Panc1 (cell line): ENCODE measurements around the gene POLN.

Source experiments
- POLR2AphosphoS5 ChIP-seq: IDR thresholded peaks from 2 replicates; pipeline ENCODE4 v1.6.1; 2012; ENCODE audit warnings: mild to moderate bottlenecking, low read depth, low read length, moderate library complexity
- SIN3A ChIP-seq: IDR thresholded peaks from 2 replicates; pipeline ENCODE4 v1.6.1; 2012; ENCODE audit warnings: low read depth, mild to moderate bottlenecking, low read length, moderate library complexity, borderline replicate concordance; ENCODE audit not compliant: insufficient read depth
- TF ChIP-seq, protein P1 (sequence below): fragments of 450-650 bp; IDR thresholded peaks from 2 replicates; pipeline ENCODE4 v1.5.1; 2017; ENCODE audit warnings: mild to moderate bottlenecking

DNA sequence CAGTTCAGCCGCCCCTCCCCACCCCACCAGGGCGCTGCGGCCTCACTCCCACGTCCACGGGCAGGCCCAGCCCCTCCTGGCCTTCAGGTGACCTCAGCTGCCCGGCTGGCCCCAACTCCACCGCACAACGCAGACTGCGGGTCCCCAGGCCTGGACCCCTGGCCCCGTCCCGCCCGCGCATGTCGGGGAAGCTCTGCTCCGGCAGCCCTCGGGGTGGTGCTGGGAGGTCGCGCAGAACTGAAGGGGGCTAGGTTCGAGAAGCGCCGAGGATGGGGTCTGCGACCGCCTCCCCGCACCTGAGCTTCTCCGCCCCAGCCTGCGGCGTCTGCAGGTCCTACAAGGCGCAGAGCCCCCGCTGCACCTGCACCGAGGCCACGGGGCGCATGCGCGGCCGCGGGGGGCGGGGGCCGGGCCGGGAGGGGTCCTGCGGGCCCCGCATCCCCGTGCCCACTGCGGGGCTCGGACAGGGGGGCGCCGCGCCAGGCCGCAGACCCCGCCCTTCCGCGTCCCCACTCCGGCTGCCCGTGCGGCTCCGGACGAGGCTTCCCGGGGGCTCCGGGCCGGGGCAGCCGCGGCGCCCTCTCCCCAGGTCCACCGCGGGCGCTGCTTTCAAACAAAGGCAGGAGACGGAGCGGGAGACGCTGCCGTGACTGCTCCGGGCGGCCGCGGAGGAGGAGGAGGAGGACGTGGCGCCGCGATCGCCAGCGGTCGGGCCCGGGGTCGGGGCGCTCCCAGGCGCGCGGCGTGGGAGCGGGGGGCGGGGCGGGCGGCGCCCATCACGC is 183.5 kb downstream of the POLN start:
- TF ChIP-seq, protein P1, sequence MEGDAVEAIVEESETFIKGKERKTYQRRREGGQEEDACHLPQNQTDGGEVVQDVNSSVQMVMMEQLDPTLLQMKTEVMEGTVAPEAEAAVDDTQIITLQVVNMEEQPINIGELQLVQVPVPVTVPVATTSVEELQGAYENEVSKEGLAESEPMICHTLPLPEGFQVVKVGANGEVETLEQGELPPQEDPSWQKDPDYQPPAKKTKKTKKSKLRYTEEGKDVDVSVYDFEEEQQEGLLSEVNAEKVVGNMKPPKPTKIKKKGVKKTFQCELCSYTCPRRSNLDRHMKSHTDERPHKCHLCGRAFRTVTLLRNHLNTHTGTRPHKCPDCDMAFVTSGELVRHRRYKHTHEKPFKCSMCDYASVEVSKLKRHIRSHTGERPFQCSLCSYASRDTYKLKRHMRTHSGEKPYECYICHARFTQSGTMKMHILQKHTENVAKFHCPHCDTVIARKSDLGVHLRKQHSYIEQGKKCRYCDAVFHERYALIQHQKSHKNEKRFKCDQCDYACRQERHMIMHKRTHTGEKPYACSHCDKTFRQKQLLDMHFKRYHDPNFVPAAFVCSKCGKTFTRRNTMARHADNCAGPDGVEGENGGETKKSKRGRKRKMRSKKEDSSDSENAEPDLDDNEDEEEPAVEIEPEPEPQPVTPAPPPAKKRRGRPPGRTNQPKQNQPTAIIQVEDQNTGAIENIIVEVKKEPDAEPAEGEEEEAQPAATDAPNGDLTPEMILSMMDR: no peak
- TF ChIP-seq POLR2AphosphoS5: no peak
- no peak for TF ChIP-seq SIN3A
